Erythroblast (primary cell): Measurements from ENCODE around the gene KIF17.

ENCODE experiments used
- DNase-seq, 2 experiments: peaks; one replicate each; lab custom pipeline; 2025; lab: John Stamatoyannopoulos, UW
- GATA1 ChIP-seq: IDR thresholded peaks from 2 replicates; pipeline ENCODE4 v1.6.1; 2011; ENCODE audit warnings: low read depth, mild to moderate bottlenecking, control low read depth, low read length, moderate library complexity
- POLR2A ChIP-seq: IDR thresholded peaks from 2 replicates; pipeline ENCODE4 v1.6.1; 2011; ENCODE audit warnings: mild to moderate bottlenecking, low read length

Gene KIF17

GRCh38 chr1:20663365-20663764 lies 54.4 kb downstream of the KIF17 start:
- no peak for TF ChIP-seq GATA1
- TF ChIP-seq POLR2A, result no peak
- peak in 1 of 2 experiments; percentile 18 for DNase-seq

GRCh38 chr1:20662110-20662475 lies 55.7 kb downstream of the KIF17 start:
- no peak for DNase-seq
- TF ChIP-seq GATA1, result no peak
- TF ChIP-seq POLR2A, result no peak

- TF ChIP-seq POLR2A (peak; percentile 74), GATA1 (no peak)
- DNase-seq, result peak; percentile 96 to 97
Measured at GRCh38 chr1:20661207-20662109, 56.3 kb downstream of the KIF17 start, which contains the start of gene DDOST. TSS of gene DDOST (minus strand) at chr1:20661369. CDS start at chr1:20661350, 19 bp downstream.

- DNase-seq, result peak in 1 of 2 experiments; percentile 56
- TF ChIP-seq POLR2A (no peak), GATA1 (no peak)
Measured at GRCh38 chr1:20660847-20661206, 57.0 kb downstream of the KIF17 start.

GRCh38 chr1:20660363-20660762 lies 57.4 kb downstream of the KIF17 start:
- no peak for TF ChIP-seq POLR2A
- TF ChIP-seq GATA1, result no peak
- DNase-seq, result peak; percentile 55 to 59

- TF ChIP-seq POLR2A (no peak), GATA1 (no peak)
- DNase-seq, result no peak
Measured at GRCh38 chr1:20658166-20658915, 59.5 kb downstream of the KIF17 start.

GRCh38 chr1:20657024-20657423 lies 60.8 kb downstream of the KIF17 start:
- no peak for TF ChIP-seq GATA1
- no peak for TF ChIP-seq POLR2A
- DNase-seq, result no peak

GRCh38 chr1:20654104-20654690 lies 63.6 kb downstream of the KIF17 start:
- TF ChIP-seq POLR2A, result no peak
- no peak for TF ChIP-seq GATA1
- DNase-seq, result no peak

- no peak for DNase-seq
- TF ChIP-seq POLR2A (no peak), GATA1 (no peak)
Measured at GRCh38 chr1:20652300-20652699, 65.5 kb downstream of the KIF17 start.

GRCh38 chr1:20648946-20649345 lies 68.9 kb downstream of the KIF17 start:
- DNase-seq, result no peak
- TF ChIP-seq POLR2A (no peak), GATA1 (no peak)

GRCh38 chr1:20648438-20648837 lies 69.4 kb downstream of the KIF17 start:
- TF ChIP-seq POLR2A (no peak), GATA1 (no peak)

GRCh38 chr1:20645414-20645813 lies 72.4 kb downstream of the KIF17 start:
- TF ChIP-seq POLR2A, result no peak
- no peak for TF ChIP-seq GATA1
- no peak for DNase-seq

More at GRCh38 chr1:20648438-20648837, 69.4 kb downstream of the KIF17 start:
- DNase-seq, result no peak

- DNase-seq, result no peak
- no peak for TF ChIP-seq GATA1
- no peak for TF ChIP-seq POLR2A
Measured at GRCh38 chr1:20644416-20644815, 73.4 kb downstream of the KIF17 start.
